PC-9 (cell line): Measurements from ENCODE around the gene FNDC5. TPM values are rescaled to one million over a fixed set of nuclear protein-coding genes. Genes with fewer than 3 reads are reported as not detected.

Experiments
- BruUV-seq: library from RNA; stranded (reverse); fragments of 400-500 nt; replicated peaks from 2 replicates; lab custom pipeline; 2021; lab: Mats Ljungman, UMichigan
- CTCF ChIA-PET: fragments of 300-600 bp; sonication (Branson Sonifier 250); formaldehyde crosslinking; loops from one replicate; lab custom pipeline; 2022; ENCODE audit warnings: antibody characterized with exemption; lab: Charles Lee
- POLR2A ChIA-PET: fragments of 300-600 bp; sonication (Branson Sonifier 250); formaldehyde crosslinking; loops from one replicate; lab custom pipeline; 2022; ENCODE audit warnings: antibody characterized with exemption; ENCODE audit not compliant: unreplicated experiment; lab: Charles Lee
- DNase-seq, 2 experiments: peaks; one replicate each; pipeline versions ENCODE4 v3.0.0 to v3.0.0-alpha.2; 2015 to 2022; ENCODE audit warnings: mixed read lengths in 1 of 2
- H2AFZ ChIP-seq: fragments of 200-600 bp; sonication (generic); 2 replicates; pipeline ENCODE4 v1.8.1; 2017; ENCODE audit warnings: antibody characterized with exemption
- H3F3A ChIP-seq: fragments of 200-600 bp; sonication (generic); 2 replicates; pipeline ENCODE4 v1.8.1; 2017; ENCODE audit warnings: antibody characterized with exemption, mild to moderate bottlenecking, low read depth; ENCODE audit not compliant: insufficient read depth
- H3K27ac ChIP-seq: fragments of 200-600 bp; sonication (generic); 2 replicates; pipeline ENCODE4 v1.6.1; 2016; ENCODE audit warnings: mixed run types
- H3K27me3 ChIP-seq: fragments of 200-600 bp; sonication (generic); 2 replicates; pipeline ENCODE4 v1.6.1; 2016; ENCODE audit warnings: low read depth, mixed run types; ENCODE audit not compliant: insufficient read depth
- H3K36me3 ChIP-seq: fragments of 200-600 bp; sonication (generic); 2 replicates; pipeline ENCODE4 v1.6.1; 2016; ENCODE audit warnings: low read depth, mixed run types
- H3K4me1 ChIP-seq: fragments of 200-600 bp; sonication (generic); replicated peaks from 2 replicates; pipeline ENCODE4 v1.6.1; 2016; ENCODE audit warnings: mixed run types; ENCODE audit not compliant: insufficient read depth
- H3K4me2 ChIP-seq: fragments of 200-600 bp; sonication (generic); 2 replicates; pipeline ENCODE4 v1.6.1; 2017; ENCODE audit warnings: mixed run types
- H3K4me3 ChIP-seq: fragments of 200-600 bp; sonication (generic); 2 replicates; pipeline ENCODE4 v1.6.1; 2016; ENCODE audit warnings: mixed run types
- H3K79me2 ChIP-seq: fragments of 200-600 bp; sonication (generic); 2 replicates; pipeline ENCODE4 v1.6.1; 2017; ENCODE audit warnings: low read depth, mixed run types
- H3K9me2 ChIP-seq: fragments of 200-600 bp; sonication (generic); 2 replicates; pipeline ENCODE4 v1.8.1; 2017; ENCODE audit warnings: mild to moderate bottlenecking; ENCODE audit not compliant: insufficient read depth
- H3K9me3 ChIP-seq: fragments of 200-600 bp; sonication (generic); 2 replicates; pipeline ENCODE4 v1.8.1; 2016; ENCODE audit warnings: low read depth; ENCODE audit not compliant: insufficient read depth
- H4K20me1 ChIP-seq: fragments of 200-600 bp; sonication (generic); 2 replicates; pipeline ENCODE4 v1.8.1; 2017; ENCODE audit not compliant: insufficient read depth
- EZH2 ChIP-seq: fragments of 200-600 bp; sonication (generic); IDR thresholded peaks from 2 replicates; pipeline ENCODE4 v1.8.0; 2017; ENCODE audit warnings: antibody characterized with exemption, low read depth
- intact Hi-C: fragments of 100-400 bp; cut with micrococcal nuclease; formaldehyde crosslinking; loops from one replicate; pipeline ENCODE4 v1.10.0; 2022; ENCODE audit not compliant: unreplicated experiment
- total RNA-seq: library from RNA; stranded (reverse); gene quantifications from 2 replicates; pipeline ENCODE4 v1.2.3, GENCODE V29; 2021
- TF ChIP-seq, protein P1 (sequence below): fragments of 200-600 bp; sonication (generic); conservative IDR thresholded peaks from 2 replicates; pipeline ENCODE4 v1.6.1; 2017; ENCODE audit warnings: mixed run types, antibody characterized with exemption, mild to moderate bottlenecking, moderate library complexity

FNDC5 gene
- total RNA-seq, 1 experiment from 2014 or later: not detected

DNA sequence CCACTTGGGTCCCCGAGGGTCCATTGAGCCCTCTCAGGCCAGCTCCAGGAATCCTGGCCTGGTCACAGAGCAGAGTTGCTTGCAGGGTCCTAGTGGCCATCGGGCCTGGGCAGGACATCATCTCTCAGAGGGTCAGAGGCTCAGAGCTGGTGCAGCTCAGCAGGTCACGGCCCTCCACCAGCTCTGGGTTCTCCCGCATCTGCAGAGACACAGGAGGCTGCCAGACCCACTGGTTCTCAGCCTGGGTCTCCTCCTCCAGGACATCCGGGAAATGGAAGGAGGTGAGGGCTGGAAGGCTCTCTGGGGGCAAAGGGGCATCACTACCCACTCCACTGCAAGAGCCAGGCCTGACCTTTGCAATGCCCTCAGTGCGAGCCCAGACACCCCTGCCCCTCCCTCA lies 24.0 kb upstream of the FNDC5 start:
- DNase-seq: no peak
- H3K9me2 ChIP-seq: no peaks in the 10 kb centered on the region
- BruUV-seq: TSS peak; percentile 6
- H3K27me3 ChIP-seq: no peaks in the 10 kb centered on the region
- no peaks in the 10 kb centered on the region for H3K79me2 ChIP-seq
- no peak overlapping the region for H3K4me2 ChIP-seq
- no peaks in the 10 kb centered on the region for H3K36me3 ChIP-seq
- no peaks in the 10 kb centered on the region for H3K9me3 ChIP-seq
- no peak overlapping the region for H2AFZ ChIP-seq
- POLR2A ChIA-PET: no interaction called here
- H3K4me1 ChIP-seq: no peaks in the 10 kb centered on the region
- no peaks in the 10 kb centered on the region; the same call in 1 of the 2 replicates for H4K20me1 ChIP-seq
- H3F3A ChIP-seq: no peaks in the 10 kb centered on the region
- H3K27ac ChIP-seq: no peak overlapping the region
- CTCF ChIA-PET: no interaction called here
- H3K4me3 ChIP-seq: no peak overlapping the region
- TF ChIP-seq, protein P1, sequence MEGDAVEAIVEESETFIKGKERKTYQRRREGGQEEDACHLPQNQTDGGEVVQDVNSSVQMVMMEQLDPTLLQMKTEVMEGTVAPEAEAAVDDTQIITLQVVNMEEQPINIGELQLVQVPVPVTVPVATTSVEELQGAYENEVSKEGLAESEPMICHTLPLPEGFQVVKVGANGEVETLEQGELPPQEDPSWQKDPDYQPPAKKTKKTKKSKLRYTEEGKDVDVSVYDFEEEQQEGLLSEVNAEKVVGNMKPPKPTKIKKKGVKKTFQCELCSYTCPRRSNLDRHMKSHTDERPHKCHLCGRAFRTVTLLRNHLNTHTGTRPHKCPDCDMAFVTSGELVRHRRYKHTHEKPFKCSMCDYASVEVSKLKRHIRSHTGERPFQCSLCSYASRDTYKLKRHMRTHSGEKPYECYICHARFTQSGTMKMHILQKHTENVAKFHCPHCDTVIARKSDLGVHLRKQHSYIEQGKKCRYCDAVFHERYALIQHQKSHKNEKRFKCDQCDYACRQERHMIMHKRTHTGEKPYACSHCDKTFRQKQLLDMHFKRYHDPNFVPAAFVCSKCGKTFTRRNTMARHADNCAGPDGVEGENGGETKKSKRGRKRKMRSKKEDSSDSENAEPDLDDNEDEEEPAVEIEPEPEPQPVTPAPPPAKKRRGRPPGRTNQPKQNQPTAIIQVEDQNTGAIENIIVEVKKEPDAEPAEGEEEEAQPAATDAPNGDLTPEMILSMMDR: no peak
- TF ChIP-seq EZH2: no peak
- intact Hi-C loops: no loop called here

- intact Hi-C loops: no loop called here
- H3F3A ChIP-seq: no peaks in the 10 kb centered on the region
- no peak for DNase-seq
- no peaks in the 10 kb centered on the region for H3K27me3 ChIP-seq
- TF ChIP-seq EZH2: no peak
- TF ChIP-seq, protein P1: no peak
- POLR2A ChIA-PET: no interaction called here
- no peaks in the 10 kb centered on the region for H3K36me3 ChIP-seq
- H4K20me1 ChIP-seq: no peaks in the 10 kb centered on the region
- H3K4me2 ChIP-seq: no peak overlapping the region
- H3K4me3 ChIP-seq: no peak overlapping the region
- no peak overlapping the region for H3K27ac ChIP-seq
- no peaks in the 10 kb centered on the region for H3K79me2 ChIP-seq
- H3K9me2 ChIP-seq: no peaks in the 10 kb centered on the region
- no peaks in the 10 kb centered on the region for H3K9me3 ChIP-seq
- CTCF ChIA-PET: no interaction called here
- no TSS peak for BruUV-seq
- no peak overlapping the region for H2AFZ ChIP-seq
- no peaks in the 10 kb centered on the region for H3K4me1 ChIP-seq
Observed at GRCh38 chr1:32894019-32894600, 23.4 kb upstream of the FNDC5 start.

DNA sequence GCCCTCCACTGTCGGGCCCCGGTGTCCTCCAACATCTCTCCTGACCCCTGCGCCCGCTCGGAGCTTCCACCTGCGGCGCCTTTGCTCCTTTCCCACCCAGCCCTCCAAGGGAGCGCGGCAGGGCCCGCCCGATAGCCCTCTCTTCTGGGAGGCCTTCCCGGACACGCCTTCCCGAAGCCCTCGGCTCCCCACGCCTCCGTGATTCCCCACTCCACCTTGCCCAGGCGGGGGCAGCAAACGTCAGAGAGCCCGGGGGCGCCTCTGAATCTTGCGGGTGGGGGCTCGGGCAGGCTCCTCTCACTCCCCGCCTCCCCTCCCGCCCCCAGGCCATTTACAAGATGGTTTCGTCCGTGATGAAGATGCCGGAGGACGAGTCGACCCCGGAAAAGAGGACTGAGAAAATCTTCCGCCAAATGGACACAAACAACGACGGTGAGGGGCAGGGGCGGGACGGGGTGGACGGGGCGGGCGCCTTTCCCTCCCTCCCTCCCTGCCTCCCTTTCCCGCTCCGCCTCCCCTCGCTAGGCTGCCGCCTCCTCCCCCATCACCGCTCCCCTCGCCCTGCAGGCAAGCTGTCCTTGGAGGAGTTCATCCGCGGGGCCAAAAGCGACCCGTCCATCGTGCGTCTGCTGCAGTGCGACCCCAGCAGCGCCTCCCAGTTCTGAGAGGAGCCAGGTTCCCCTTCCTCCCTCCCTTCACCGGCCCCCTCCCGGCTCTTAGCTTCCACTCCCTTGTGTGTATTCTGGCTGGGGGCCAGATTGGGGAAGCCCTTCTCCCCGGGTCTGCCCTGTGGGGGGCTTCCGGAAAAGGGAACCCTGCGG lies 22.7 kb upstream of the FNDC5 start:
- H3K4me1 ChIP-seq: no peaks in the 10 kb centered on the region
- no peak overlapping the region for H3K4me2 ChIP-seq
- ChIA-PET POLR2A (interaction anchor here (0.6 kb wide), 1 partner anchor 164 kb away, joined by 3 read pairs; no protein-coding TSS in a partner anchor), CTCF (interaction anchor here (0.7 kb wide), 1 partner anchor 61 kb away, joined by 3 read pairs; no protein-coding TSS in a partner anchor)
- no peaks in the 10 kb centered on the region for H3K79me2 ChIP-seq
- intact Hi-C loops: no loop called here
- H3K27me3 ChIP-seq: no peaks in the 10 kb centered on the region
- no peaks in the 10 kb centered on the region for H3K9me3 ChIP-seq
- no peak overlapping the region for H2AFZ ChIP-seq
- no peak for DNase-seq
- H3K4me3 ChIP-seq: no peak overlapping the region
- H3F3A ChIP-seq: no peaks in the 10 kb centered on the region
- no peaks in the 10 kb centered on the region for H3K9me2 ChIP-seq
- TF ChIP-seq EZH2: no peak
- TF ChIP-seq, protein P1: no peak
- no peaks in the 10 kb centered on the region for H4K20me1 ChIP-seq
- H3K27ac ChIP-seq: no peak overlapping the region
- no peaks in the 10 kb centered on the region for H3K36me3 ChIP-seq
- BruUV-seq: no TSS peak
